HG03521 (cell line): Measurements from ENCODE around the gene GATAD1.
"Not testable (repeated sequence)": the region's sequence is repeated elsewhere in the genome, so short reads cannot be mapped to it uniquely, and the experiment has no call there.

Source experiments
- ATAC-seq: cut with Tn5 transposase; IDR thresholded peaks from one replicate; pipeline ENCODE4 v1.9.1; 2021; ENCODE audit warnings: mild to moderate bottlenecking, moderate library complexity; ENCODE audit not compliant: unreplicated experiment

The GATAD1 gene, protein sequence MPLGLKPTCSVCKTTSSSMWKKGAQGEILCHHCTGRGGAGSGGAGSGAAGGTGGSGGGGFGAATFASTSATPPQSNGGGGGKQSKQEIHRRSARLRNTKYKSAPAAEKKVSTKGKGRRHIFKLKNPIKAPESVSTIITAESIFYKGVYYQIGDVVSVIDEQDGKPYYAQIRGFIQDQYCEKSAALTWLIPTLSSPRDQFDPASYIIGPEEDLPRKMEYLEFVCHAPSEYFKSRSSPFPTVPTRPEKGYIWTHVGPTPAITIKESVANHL

DNA sequence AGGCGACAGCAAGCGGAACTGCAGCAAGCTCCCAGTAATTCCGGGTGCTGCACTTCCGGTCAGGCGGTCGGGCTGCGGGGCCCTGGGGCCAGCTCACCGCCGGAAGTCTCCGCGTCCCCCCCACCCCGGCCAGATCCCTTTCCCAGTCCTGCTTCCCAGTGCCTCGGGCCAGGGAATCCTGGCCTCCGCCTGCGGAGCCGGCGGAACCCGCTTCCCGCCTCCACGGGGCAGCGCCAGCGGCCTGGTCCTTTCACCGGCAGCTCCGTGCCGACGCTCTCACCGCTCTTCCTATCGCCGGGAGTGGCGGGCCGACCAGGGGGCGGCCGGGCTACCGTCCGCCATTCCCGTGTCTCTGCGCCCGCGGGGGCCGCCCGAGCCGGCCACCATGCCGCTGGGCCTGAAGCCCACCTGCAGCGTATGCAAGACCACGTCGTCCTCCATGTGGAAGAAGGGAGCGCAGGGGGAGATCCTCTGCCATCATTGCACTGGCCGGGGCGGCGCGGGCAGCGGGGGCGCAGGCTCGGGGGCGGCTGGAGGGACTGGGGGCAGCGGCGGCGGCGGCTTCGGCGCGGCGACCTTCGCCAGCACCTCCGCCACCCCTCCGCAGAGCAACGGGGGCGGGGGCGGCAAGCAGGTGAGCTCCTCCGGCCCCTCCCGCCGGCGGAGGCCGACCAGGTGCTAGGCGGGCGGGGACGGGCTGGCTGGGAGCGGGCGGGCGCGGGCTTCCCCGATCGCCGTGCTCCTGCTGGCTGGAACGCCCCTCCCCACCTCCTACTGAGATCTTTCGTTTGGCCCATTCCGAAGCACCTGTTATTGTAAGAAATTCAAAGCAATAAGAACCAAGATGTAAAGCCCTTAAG, at the start of gene GATAD1:
GATAD1 (plus strand) TSS at position 138 of the 860 bp plus-strand sequence; CDS start at position 386, 248 bp downstream.
- ATAC-seq: peak; percentile 90

DNA sequence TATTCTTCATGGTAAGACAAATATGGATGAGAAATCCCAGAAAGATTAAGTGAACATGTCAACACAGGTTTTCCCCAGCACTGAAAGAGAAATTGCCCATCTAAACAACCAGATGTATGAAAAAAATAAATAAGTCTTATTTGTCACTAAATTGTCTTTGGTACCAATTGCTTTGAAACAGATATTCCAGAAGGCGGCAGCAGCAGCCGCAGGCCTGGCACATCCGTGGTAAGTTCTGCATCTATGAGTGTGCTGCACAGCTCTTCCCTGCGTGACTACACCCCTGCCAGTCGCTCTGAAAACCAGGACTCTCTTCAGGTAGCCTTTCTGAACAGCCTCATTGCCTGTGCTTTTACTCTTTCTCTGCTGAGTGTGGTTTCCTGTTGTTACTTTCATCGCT, 49.7 kb upstream of the GATAD1 start:
- ATAC-seq: no peak

DNA sequence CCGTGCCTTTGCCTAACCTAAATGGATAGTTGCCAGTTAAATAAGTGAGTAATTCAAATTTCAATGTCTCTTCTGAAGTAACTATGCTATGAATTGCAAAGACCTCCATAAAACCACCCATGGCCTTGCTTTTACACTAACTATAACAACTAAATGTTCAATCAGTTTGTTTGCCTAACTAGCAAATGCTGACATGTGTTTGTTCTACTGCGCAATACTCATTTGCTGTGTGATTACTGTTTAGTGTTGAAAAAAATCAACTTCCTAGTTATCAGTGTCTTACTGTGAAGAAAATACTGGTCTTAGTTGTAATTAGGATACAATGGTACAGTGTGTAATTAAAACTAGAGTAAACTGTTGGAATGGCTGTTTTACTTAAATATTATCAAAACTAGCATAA, 47.3 kb upstream of the GATAD1 start:
- ATAC-seq: no peak

GRCh38 chr7:92402920-92403759, 44.1 kb upstream of the GATAD1 start:
- ATAC-seq: no peak

GRCh38 chr7:92403760-92404074, 43.6 kb upstream of the GATAD1 start:
- ATAC-seq: no peak

- no peak for ATAC-seq
Measured at GRCh38 chr7:92404170-92404614, 43.1 kb upstream of the GATAD1 start.

GRCh38 chr7:92409357-92409756, 37.9 kb upstream of the GATAD1 start:
- no peak for ATAC-seq

DNA sequence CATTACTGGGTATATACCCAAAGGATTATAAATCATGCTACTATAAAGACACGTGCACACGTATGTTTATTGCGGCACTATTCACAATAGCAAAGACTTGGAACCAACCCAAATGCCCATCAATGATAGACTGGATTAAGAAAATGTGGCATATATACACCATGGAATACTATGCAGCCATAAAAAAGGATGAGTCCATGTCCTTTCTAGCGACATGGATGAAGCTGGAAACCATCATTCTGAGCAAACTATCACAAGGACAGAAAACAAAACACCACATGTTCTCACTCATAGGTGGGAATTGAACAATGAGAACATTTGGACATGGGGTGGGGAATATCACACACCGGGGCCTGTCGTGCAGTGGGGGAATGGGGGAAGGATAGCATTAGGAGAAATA, 37.1 kb upstream of the GATAD1 start:
- not testable (repeated sequence) for ATAC-seq

GRCh38 chr7:92412745-92413144, 34.5 kb upstream of the GATAD1 start:
- ATAC-seq: no peak

GRCh38 chr7:92413550-92413949, 33.7 kb upstream of the GATAD1 start:
- no peak for ATAC-seq

DNA sequence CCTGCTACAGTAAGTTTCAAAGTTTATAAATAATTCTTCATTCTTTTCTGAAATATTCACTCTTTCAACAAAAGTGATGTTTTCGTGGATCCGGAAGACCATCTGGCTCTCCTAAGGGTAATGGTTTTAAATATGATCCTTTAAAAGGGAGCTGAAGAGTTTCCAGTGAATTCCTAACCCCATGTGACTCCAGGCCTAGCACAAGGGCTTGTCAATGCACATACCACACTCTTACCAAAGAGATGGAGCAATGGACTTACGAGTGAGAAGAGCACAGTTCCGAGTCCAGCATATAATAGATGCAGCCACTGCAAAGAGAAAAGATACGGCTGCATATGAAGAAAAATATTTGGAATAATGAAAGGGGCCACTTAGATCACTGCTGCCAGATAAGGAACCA, 32.1 kb upstream of the GATAD1 start:
- ATAC-seq: no peak

GRCh38 chr7:92417913-92418312, 29.4 kb upstream of the GATAD1 start:
- ATAC-seq: no peak

GRCh38 chr7:92421676-92422435, 25.4 kb upstream of the GATAD1 start:
- ATAC-seq: no peak

DNA sequence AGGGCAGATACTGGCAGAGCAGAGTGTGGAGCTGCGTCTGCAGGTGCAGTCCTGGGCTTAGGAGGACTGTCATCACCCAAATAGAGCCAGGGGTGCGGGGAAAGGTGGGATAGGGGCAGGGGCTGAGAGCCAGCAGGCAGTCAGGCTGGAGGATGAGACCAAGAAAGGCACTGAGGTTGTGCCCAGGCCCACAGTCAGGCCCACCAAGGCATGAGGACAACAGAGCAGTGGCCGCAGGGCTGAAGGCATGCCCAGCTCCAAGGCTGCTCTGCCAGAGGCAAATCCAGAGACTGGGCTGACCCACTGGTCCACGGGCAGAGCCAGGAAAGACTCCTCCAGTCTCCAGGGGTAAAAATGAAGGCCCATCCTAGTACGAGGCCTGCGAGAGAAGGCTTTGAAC, 24.4 kb upstream of the GATAD1 start:
- no peak for ATAC-seq

- ATAC-seq: no peak
Measured at GRCh38 chr7:92423710-92424131, 23.6 kb upstream of the GATAD1 start.

DNA sequence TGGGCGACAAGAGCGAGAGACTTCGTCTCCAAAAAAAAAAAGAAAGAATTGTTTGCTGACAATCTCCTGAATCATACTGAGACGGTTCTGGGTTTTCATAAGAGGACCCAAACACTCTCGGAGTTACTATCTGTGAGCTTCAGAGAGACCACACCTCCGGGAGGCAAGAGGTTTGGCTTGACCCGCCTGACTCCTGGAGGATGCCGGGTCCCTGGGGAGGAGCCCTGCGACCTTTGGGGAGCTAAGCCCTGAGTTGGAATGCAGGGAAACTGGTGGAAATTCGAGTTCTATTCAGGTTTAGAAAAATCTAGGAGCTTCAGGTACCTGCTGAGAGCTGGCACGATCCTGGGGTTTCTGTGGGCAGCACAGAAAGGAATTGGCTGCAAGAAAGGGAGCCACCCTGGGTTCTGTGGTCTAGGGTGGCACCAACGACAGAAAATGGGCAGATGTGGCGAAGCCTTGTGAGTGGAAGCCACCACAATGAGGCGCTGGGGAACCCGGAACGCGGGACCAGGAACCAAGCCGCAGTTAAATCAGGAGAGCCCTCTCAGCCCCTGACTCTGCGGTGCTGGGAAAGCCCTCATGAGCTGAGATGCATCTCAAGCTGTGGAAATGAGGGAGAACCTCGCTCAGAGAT, 21.9 kb upstream of the GATAD1 start:
- ATAC-seq: no peak

DNA sequence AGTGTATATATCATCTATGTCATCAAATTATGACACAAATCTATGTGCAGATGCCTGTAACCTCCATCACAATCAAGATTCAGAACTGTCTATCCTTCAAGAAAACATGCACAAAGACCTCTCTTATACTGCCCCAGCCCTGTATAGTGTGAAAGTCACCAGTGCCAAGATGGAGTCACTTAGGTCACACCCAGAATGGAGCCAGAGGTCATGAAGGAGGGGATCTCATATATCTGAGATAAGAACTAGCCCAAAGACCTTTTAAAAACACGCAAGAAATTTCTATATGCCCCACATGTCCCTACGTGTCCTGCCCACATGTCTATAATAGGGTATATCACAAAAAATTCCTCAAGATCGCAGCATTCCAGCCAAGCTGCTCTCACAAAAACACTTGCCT, 20.1 kb upstream of the GATAD1 start:
- ATAC-seq: no peak

DNA sequence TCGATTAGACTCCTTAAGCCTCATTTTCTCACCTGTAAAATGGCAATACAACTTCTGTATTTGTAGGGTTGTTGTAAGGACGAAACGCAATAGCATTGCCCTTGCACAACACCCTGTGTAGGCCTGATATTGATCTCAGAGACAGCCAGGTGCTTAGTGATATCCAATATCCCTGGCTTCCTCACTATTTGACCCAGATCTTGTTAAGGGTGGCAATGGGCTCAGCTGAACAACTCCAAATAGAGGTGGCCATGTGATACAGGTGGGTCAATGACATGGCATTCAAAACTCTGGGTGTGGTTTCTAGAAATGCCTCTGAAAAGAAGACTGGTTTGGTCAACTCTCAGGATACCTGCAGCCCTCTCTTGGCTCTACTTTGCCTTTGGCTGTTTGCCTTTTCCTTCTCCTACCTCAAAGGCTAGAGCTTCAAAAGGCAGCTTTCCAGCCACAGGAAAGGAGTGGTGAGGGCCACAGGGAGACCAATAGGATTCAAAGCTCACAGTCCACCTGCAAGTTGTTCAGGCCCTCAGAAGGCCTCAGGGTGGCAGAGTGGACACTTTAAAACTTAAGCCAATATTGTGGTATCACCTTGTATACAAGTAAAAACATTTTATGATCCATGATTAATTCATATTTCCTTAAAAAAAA, 14.9 kb upstream of the GATAD1 start:
- ATAC-seq: no peak

DNA sequence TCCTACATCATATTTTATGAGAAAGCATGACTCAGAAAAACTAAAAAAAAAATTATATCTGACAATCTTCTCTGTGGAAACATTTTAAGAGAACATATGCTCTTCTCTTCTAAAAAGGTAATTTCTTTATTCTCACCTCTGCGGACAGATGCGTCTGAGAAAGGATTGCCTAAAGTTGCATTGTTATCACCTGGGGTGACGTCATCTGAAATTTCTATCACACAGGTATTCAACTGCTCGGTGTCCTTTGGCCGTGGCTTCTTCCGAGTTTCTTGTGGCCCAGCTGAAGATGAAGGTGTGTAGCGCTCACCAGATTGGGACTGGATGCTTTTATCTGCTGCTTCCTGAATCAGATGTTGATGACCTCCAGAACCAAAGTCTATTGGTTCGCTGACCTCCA, 14.3 kb upstream of the GATAD1 start:
- ATAC-seq: no peak

- ATAC-seq: no peak
Measured at GRCh38 chr7:92435542-92435941, 11.7 kb upstream of the GATAD1 start.
